ENCODE results near the gene AZIN2. TPM values are rescaled to one million over a fixed set of nuclear protein-coding genes. Genes with fewer than 3 reads are reported as not detected.

The AZIN2 gene
- total and polyA plus RNA-seq, 2 donors (not counting 3 experiments of a cell fraction or from before 2014, with no cell fraction given): 0.91 to 1.4 TPM

- POLR2A ChIA-PET: no interaction called here
- intact Hi-C loops (cut with micrococcal nuclease) (loop anchor here (5.0 kb wide), 3 partner anchors 34 to 304 kb away; partner anchors contain the start of genes PHC2 and ZNF362), dilution Hi-C loops (cut with MboI; ENCODE audit: extremely low pct_ligation_motif_present, low sequenced_read_pairs) (no loop called here)
- H3K4me3 ChIP-seq (replicated peaks in 1 of 3; ENCODE audit: insufficient read depth in 1 of 3, low read depth in 1 of 3, low read length in 3 of 3): no peak overlapping the region
- no peak overlapping the region for H3K9ac ChIP-seq (replicated peaks; ENCODE audit: extremely low read depth, insufficient read depth, low read length)
- no peaks in the 10 kb centered on the region for H3K9me1 ChIP-seq (replicated peaks; ENCODE audit: control insufficient read depth, extremely low read depth, insufficient read depth, low read length)
- H2AFZ ChIP-seq (ENCODE audit: low read depth, low read length): no peak overlapping the region
- CTCF ChIA-PET: interaction anchor here (2.4 to 2.8 kb wide), 2 partner anchors 9 to 16 kb away, joined by 10 to 19 read pairs; no protein-coding TSS in a partner anchor
- TF ChIP-seq POLR2A (IDR thresholded peaks at IDR 0.05; ENCODE audit: low read depth, low read length) (no peak), MYC (IDR thresholded peaks at IDR 0.05; ENCODE audit: low read depth, low read length) (no peak), CTCF (IDR thresholded peaks at IDR 0.05; ENCODE audit: extremely low read depth in 1 of 2, insufficient read depth in 1 of 2, low read depth in 1 of 2, low read length in 2 of 2) (no peak), GATA2 (IDR thresholded peaks at IDR 0.05; ENCODE audit: insufficient read depth, insufficient read length, low read depth, low read length) (no peak), POLR2AphosphoS5 (IDR thresholded peaks at IDR 0.05; ENCODE audit: insufficient read depth, low read depth, low read length) (no peak), MAX (IDR thresholded peaks at IDR 0.05; ENCODE audit: insufficient read depth, insufficient read length) (no peak), JUN (IDR thresholded peaks at IDR 0.05; ENCODE audit: borderline replicate concordance, insufficient read depth, insufficient read length, low read depth) (no peak), FOS (IDR thresholded peaks at IDR 0.05; ENCODE audit: borderline replicate concordance, insufficient read depth, low read length) (no peak), EZH2 (IDR thresholded peaks at IDR 0.05; ENCODE audit: borderline replicate concordance, low read depth, low read length, severe bottlenecking) (no peak)
- H3K4me1 ChIP-seq (ENCODE audit: control insufficient read depth, extremely low read depth, insufficient read depth, low read length): peaks cover 10% of the 10 kb centered on the region
- DNase-seq (ENCODE audit: low read depth, low spot score) (no peak), FAIRE-seq (no peak)
- H4K20me1 ChIP-seq (replicated peaks; ENCODE audit: control insufficient read depth, extremely low read depth, insufficient read depth, low read length): no peaks in the 10 kb centered on the region
- no peaks in the 10 kb centered on the region for H3K36me3 ChIP-seq (ENCODE audit: control insufficient read depth in 2 of 2, extremely low read depth in 1 of 2, insufficient read depth in 2 of 2, low read length in 2 of 2)
- no peaks in the 10 kb centered on the region for H3K9me3 ChIP-seq (replicated peaks; ENCODE audit: control insufficient read depth, insufficient read depth, low read length)
- no peak overlapping the region for H3K4me2 ChIP-seq (ENCODE audit: insufficient read depth, low read length)
- H3K27me3 ChIP-seq (ENCODE audit: control insufficient read depth in 2 of 2, insufficient read depth in 2 of 2, low read length in 2 of 2): peaks cover 0 to 2% of the 10 kb centered on the region in 2 experiments
- no TSS peak for BruUV-seq (replicated peaks)
- no peak overlapping the region for H3K27ac ChIP-seq (ENCODE audit: insufficient read depth, low read depth, low read length)
- H3K79me2 ChIP-seq (ENCODE audit: control insufficient read depth, insufficient read depth, low read length): no peaks in the 10 kb centered on the region
Observed at GRCh38 chr1:33128781-33129180, 47.8 kb downstream of the AZIN2 start.
